A549 (cell line): Measurements from ENCODE around the gene RHEBL1.

Source experiments
- EP300 ChIP-seq, 2 experiments: fragments of >200 bp; sonication (Bioruptor Twin); formaldehyde crosslinking; IDR thresholded peaks; 2 replicates in 1 of 2; 3 replicates in 1 of 2; pipeline ENCODE4 v1.6.1; 2016 to 2017
- RFX5 ChIP-seq: fragments of 450-650 bp; IDR thresholded peaks from 2 replicates; pipeline ENCODE4 v1.7.1; 2014; ENCODE audit warnings: antibody characterized with exemption, mild to moderate bottlenecking, moderate library complexity
- TF ChIP-seq, protein P1 (sequence below): fragments of >200 bp; sonication (Bioruptor Twin); formaldehyde crosslinking; IDR thresholded peaks from 3 replicates; pipeline ENCODE4 v1.5.1; 2016

DNA sequence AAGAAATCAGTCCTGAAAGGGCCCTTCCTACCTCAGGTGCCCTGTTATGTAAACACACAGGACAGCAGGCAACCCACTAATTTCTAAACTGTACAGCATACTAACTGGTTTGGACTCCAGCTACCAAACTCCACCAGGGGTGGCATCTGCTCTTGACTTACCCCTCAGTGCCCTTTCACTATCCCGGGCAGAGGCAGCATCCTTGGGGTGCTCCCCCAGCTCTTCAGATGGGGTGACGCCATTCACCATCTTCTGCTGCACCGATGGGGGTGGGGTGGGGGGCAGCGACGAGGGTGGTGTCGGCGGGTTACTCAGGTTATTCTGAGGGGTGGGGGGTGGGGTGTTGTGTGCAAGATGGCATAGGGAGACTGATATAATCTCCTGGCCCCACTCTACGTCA, 39.7 kb downstream of the RHEBL1 start:
- TF ChIP-seq EP300 (IDR thresholded peaks at IDR 0.05) = no peak
- TF ChIP-seq, protein P1, sequence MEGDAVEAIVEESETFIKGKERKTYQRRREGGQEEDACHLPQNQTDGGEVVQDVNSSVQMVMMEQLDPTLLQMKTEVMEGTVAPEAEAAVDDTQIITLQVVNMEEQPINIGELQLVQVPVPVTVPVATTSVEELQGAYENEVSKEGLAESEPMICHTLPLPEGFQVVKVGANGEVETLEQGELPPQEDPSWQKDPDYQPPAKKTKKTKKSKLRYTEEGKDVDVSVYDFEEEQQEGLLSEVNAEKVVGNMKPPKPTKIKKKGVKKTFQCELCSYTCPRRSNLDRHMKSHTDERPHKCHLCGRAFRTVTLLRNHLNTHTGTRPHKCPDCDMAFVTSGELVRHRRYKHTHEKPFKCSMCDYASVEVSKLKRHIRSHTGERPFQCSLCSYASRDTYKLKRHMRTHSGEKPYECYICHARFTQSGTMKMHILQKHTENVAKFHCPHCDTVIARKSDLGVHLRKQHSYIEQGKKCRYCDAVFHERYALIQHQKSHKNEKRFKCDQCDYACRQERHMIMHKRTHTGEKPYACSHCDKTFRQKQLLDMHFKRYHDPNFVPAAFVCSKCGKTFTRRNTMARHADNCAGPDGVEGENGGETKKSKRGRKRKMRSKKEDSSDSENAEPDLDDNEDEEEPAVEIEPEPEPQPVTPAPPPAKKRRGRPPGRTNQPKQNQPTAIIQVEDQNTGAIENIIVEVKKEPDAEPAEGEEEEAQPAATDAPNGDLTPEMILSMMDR = no peak
- TF ChIP-seq RFX5 = no peak
